ENCODE results near the gene TP53I3. TPM values are rescaled to one million over a fixed set of nuclear protein-coding genes. Genes with fewer than 3 reads are reported as not detected.
A peak's percentile ranks its signal among the peaks of the same experiment; 100 is the strongest.

The TP53I3 gene
- total RNA-seq, 4 donors from 2014 or later, result 14.5 to 38.4 (median 31.0) TPM

GRCh38 chr2:24075915-24076848 is 8.5 kb downstream of the TP53I3 start, which contains the start of gene SF3B6:
Gene SF3B6, minus strand, starts transcription at chr2:24076326. Its CDS starts 97 bp downstream, at chr2:24076229.
- DNase-seq, result peak; percentile 100
- Histone ChIP-seq H3K4me3 (replicated peaks in 1 of 3) (peak within 1 kb of the TSS; percentile 63 to 94 (median 79)), H3K36me3 (peaks cover 0 to 12% of the 10 kb centered on the region in 2 donors), H3K27ac (peak within 1 kb of the TSS; percentile 86 to 91 (median 91)), H3K27me3 (no peaks in the 10 kb centered on the region), H3K4me1 (peaks cover 3 to 29% of the 10 kb centered on the region in 2 donors), H3K9me3 (no peaks in the 10 kb centered on the region)
- intact Hi-C loops (cut with DNase I), result loop anchor here (10.0 kb wide), 1 partner anchor 141 kb away; no protein-coding TSS in a partner anchor
- 1 to 2% methylated on average over 55 to 58 of the region's 64 CpGs for WGBS, 2 donors
- TF ChIP-seq, protein P1, sequence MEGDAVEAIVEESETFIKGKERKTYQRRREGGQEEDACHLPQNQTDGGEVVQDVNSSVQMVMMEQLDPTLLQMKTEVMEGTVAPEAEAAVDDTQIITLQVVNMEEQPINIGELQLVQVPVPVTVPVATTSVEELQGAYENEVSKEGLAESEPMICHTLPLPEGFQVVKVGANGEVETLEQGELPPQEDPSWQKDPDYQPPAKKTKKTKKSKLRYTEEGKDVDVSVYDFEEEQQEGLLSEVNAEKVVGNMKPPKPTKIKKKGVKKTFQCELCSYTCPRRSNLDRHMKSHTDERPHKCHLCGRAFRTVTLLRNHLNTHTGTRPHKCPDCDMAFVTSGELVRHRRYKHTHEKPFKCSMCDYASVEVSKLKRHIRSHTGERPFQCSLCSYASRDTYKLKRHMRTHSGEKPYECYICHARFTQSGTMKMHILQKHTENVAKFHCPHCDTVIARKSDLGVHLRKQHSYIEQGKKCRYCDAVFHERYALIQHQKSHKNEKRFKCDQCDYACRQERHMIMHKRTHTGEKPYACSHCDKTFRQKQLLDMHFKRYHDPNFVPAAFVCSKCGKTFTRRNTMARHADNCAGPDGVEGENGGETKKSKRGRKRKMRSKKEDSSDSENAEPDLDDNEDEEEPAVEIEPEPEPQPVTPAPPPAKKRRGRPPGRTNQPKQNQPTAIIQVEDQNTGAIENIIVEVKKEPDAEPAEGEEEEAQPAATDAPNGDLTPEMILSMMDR (IDR thresholded peaks at IDR 0.05), result peak in 1 of 6 experiments; percentile 6
- TF ChIP-seq POLR2A (IDR thresholded peaks at IDR 0.05), result peak in 1 of 2 donors; percentile 80

GRCh38 chr2:24075259-24075658 is 9.4 kb downstream of the TP53I3 start:
- intact Hi-C loops (cut with DNase I), result loop anchor here (10.0 kb wide), 1 partner anchor 140 kb away; no protein-coding TSS in a partner anchor
- Histone ChIP-seq H3K4me1 (peaks cover 3 to 20% of the 10 kb centered on the region in 2 donors), H3K9me3 (no peaks in the 10 kb centered on the region), H3K36me3 (peaks cover 0 to 13% of the 10 kb centered on the region in 2 donors), H3K4me3 (replicated peaks in 1 of 3) (peak overlapping the region in 2 of 3 donors; percentile 63 to 79), H3K27me3 (no peaks in the 10 kb centered on the region), H3K27ac (peak overlapping the region in 2 of 3 donors; percentile 86 to 91)
- WGBS, 2 donors, result 61 to 67% methylated on average over 5 of the region's 5 CpGs
- TF ChIP-seq, protein P1 (IDR thresholded peaks at IDR 0.05), result no peak
- no peak for TF ChIP-seq POLR2A (IDR thresholded peaks at IDR 0.05)
- no peak for DNase-seq

DNA sequence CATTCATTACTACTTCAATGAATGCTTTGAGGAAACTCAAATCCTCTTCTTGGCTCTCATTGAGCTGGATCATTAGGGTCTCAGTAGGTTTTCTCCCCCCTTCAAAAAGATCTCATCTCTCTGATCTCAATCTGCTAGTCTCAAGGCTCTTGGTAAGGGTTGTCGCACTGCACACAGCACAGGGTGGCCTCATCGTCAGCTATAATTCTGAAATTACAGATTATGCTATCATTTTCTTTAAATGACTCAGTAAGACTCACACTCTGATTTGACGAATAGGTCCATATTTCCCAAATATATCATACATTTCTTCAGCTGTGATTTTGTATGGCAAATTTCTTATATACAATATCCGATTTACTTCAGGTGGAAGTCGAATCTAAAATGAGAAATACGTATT is 10.8 kb downstream of the TP53I3 start:
- Histone ChIP-seq H3K4me1 (peaks cover 3 to 19% of the 10 kb centered on the region in 2 donors), H3K27me3 (no peaks in the 10 kb centered on the region), H3K9me3 (no peaks in the 10 kb centered on the region), H3K4me3 (replicated peaks in 1 of 3) (no peak overlapping the region), H3K27ac (no peak overlapping the region), H3K36me3 (peaks cover 0 to 20% of the 10 kb centered on the region in 2 donors)
- 93 to 94% methylated on average over 6 of the region's 6 CpGs for WGBS, 2 donors
- TF ChIP-seq, protein P1 (IDR thresholded peaks at IDR 0.05), result no peak
- no peak for TF ChIP-seq POLR2A (IDR thresholded peaks at IDR 0.05)
- intact Hi-C loops (cut with DNase I), result loop anchor here (10.0 kb wide), 1 partner anchor 139 kb away; no protein-coding TSS in a partner anchor
- no peak for DNase-seq

DNA sequence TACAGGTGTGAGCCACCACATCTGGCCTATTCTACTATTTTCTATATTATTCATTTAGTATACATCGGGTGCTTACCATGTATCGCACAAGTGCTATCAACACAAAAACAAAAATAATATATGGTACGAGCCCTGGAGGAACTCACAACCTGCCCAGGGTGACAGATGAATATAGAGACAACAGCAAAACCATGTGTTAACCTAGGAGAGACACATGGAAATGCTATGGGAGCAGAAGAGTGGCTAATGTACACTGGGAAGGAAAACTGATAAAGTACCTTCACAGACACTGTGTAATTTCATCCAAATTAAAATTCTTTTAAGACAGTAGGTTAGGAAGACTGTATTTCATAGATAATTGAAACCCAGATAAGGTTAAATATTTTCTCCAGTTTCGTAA is 12.4 kb downstream of the TP53I3 start:
- intact Hi-C loops (cut with DNase I), result loop anchor here (10.0 kb wide), 1 partner anchor 137 kb away; no protein-coding TSS in a partner anchor
- H3K27me3 ChIP-seq, result no peaks in the 10 kb centered on the region
- peaks cover 11 to 36% of the 10 kb centered on the region in 2 donors for H3K36me3 ChIP-seq
- no peak overlapping the region for H3K27ac ChIP-seq
- no peaks in the 10 kb centered on the region for H3K9me3 ChIP-seq
- TF ChIP-seq POLR2A (IDR thresholded peaks at IDR 0.05), result no peak
- TF ChIP-seq, protein P1 (IDR thresholded peaks at IDR 0.05), result no peak
- no peak overlapping the region for H3K4me3 ChIP-seq (replicated peaks in 1 of 3)
- whole genome bisulfite sequencing, 2 donors, result 92 to 95% methylated on average over 4 of the region's 4 CpGs
- no peak for DNase-seq
- peaks cover 0 to 10% of the 10 kb centered on the region in 2 donors for H3K4me1 ChIP-seq
